ENCODE measurements around the gene ATOSB. TPM values are rescaled to one million over a fixed set of nuclear protein-coding genes. Genes with fewer than 3 reads are reported as not detected.
A peak's percentile ranks its signal among the peaks of the same experiment; 100 is the strongest.

ATOSB gene
- total RNA-seq, 3 donors from 2014 or later: 32.3 to 35.0 (median 32.9) TPM

DNA sequence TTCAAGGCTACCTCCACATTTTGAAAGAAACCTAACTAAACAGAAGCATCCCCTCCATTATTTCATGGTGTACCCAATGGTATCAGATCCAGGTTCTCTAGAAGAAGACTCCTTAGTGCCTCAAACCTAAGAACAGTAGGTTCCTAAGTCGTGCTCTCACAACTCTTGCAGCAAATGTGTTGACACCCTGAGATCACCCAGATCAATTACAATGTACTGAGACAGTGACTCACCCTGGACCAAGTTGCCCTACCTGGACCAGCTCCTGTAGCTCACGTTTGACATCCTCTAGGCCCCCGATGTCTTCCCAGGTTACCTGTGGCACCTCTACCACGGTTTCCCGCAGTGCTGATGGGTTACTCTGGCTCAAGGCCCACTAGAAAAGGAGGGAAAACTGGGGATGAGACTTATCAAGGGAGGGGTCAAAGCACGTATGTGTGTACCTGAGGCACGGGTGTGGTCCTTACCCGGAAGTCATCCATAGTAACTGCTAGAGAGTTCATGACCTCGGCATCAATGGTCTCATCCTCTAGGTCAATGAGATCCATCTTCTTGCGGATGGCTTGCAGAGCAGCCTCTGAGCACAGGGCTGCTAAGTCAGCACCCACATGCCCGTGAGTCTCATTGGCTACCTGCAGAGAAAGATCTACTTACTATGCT lies 55.0 kb downstream of the ATOSB start:
- TF ChIP-seq, protein P1, sequence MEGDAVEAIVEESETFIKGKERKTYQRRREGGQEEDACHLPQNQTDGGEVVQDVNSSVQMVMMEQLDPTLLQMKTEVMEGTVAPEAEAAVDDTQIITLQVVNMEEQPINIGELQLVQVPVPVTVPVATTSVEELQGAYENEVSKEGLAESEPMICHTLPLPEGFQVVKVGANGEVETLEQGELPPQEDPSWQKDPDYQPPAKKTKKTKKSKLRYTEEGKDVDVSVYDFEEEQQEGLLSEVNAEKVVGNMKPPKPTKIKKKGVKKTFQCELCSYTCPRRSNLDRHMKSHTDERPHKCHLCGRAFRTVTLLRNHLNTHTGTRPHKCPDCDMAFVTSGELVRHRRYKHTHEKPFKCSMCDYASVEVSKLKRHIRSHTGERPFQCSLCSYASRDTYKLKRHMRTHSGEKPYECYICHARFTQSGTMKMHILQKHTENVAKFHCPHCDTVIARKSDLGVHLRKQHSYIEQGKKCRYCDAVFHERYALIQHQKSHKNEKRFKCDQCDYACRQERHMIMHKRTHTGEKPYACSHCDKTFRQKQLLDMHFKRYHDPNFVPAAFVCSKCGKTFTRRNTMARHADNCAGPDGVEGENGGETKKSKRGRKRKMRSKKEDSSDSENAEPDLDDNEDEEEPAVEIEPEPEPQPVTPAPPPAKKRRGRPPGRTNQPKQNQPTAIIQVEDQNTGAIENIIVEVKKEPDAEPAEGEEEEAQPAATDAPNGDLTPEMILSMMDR (IDR thresholded peaks at IDR 0.05): no peak
- no peak overlapping the region for H3K4me3 ChIP-seq
- H3K4me1 ChIP-seq (ENCODE audit: low read depth): no peaks in the 10 kb centered on the region
- no peaks in the 10 kb centered on the region for H3K9me3 ChIP-seq
- ATAC-seq (peak; percentile 41), DNase-seq (no peak)
- intact Hi-C loops (cut with DNase I, micrococcal nuclease): no loop called here
- peaks cover 73% of the 10 kb centered on the region for H3K36me3 ChIP-seq (ENCODE audit: low read depth)

DNA sequence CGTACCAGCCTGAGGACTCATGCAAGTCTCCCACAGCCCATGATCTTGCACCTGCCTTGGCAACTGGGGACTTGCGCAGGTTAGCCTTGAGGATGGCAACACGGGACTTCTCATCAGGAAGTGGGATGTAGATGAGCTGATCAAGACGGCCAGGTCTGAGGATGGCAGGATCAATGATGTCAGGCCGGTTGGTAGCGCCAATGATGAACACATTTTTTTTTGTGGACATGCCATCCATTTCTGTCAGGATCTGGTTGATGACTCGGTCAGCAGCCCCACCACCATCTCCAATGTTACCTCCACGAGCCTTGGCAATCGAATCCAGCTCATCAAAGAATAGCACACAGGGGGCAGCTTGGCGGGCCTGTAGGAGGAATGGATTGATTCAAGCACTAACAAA lies 56.2 kb downstream of the ATOSB start:
- Histone ChIP-seq H3K4me3 (no peak overlapping the region), H3K9me3 (no peaks in the 10 kb centered on the region), H3K36me3 (ENCODE audit: low read depth) (peaks cover 71% of the 10 kb centered on the region), H3K4me1 (ENCODE audit: low read depth) (no peaks in the 10 kb centered on the region)
- TF ChIP-seq, protein P1 (IDR thresholded peaks at IDR 0.05): no peak
- ATAC-seq (no peak), DNase-seq (no peak)
- intact Hi-C loops (cut with DNase I, micrococcal nuclease): no loop called here

DNA sequence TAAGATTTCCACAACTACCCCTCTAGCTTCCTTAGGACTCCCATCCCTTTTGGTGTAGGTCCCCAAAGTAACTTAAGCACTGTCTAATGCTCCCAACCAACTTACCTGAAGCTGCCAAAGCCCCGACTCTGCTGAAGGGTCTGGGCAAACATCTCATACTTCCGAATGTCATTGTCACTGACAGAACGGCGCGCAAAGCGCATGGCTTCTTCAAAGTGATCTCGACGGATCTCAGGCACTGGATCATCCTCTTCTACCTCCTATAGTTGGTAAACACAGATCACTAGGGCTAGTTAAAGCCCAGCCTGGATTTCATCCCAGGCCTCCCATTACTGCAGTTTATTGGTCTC lies 58.4 kb downstream of the ATOSB start:
- DNase-seq (no peak), ATAC-seq (no peak)
- intact Hi-C loops (cut with DNase I, micrococcal nuclease): no loop called here
- no peaks in the 10 kb centered on the region for H3K4me1 ChIP-seq (ENCODE audit: low read depth)
- H3K4me3 ChIP-seq: no peak overlapping the region
- H3K9me3 ChIP-seq: no peaks in the 10 kb centered on the region
- H3K36me3 ChIP-seq (ENCODE audit: low read depth): peaks cover 50% of the 10 kb centered on the region
- TF ChIP-seq, protein P1 (IDR thresholded peaks at IDR 0.05): no peak

DNA sequence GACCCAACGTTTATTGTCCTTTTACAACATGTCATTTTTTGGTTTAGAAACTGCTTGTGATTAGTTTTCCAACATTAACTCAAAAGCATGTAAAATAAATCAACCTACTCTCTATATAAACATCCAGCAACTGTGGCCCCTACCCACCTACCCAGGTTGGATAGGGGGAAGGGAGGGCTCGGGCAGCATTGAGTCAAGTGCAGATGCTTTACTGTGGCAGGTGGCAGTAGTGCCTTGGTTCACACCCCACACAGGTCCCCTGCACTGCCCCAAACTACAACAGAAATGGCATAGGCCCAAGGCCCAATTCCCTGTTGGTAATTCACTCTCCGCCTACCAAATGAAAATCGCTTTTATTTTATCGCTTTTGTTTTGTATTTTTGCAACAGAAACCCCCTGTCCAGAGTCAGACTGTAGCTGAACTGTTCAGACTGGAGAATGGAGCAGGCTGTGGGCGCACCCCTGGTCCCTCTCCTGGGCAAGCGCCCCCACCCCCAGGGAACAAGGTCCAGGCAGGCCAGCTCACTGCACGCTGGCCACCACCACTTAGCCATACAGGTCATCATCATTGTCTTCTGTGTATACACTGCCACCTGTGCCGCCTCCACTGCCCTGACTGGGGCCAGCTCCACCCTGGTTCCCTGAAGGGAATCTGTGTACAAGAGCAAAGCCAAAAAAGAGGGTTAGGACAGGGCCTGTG lies 58.9 kb downstream of the ATOSB start:
- intact Hi-C loops (cut with DNase I, micrococcal nuclease): no loop called here
- ATAC-seq (no peak), DNase-seq (no peak)
- Histone ChIP-seq H3K36me3 (ENCODE audit: low read depth) (peaks cover 45% of the 10 kb centered on the region), H3K9me3 (no peaks in the 10 kb centered on the region), H3K4me3 (no peak overlapping the region), H3K4me1 (ENCODE audit: low read depth) (no peaks in the 10 kb centered on the region)
- TF ChIP-seq, protein P1 (IDR thresholded peaks at IDR 0.05): no peak

DNA sequence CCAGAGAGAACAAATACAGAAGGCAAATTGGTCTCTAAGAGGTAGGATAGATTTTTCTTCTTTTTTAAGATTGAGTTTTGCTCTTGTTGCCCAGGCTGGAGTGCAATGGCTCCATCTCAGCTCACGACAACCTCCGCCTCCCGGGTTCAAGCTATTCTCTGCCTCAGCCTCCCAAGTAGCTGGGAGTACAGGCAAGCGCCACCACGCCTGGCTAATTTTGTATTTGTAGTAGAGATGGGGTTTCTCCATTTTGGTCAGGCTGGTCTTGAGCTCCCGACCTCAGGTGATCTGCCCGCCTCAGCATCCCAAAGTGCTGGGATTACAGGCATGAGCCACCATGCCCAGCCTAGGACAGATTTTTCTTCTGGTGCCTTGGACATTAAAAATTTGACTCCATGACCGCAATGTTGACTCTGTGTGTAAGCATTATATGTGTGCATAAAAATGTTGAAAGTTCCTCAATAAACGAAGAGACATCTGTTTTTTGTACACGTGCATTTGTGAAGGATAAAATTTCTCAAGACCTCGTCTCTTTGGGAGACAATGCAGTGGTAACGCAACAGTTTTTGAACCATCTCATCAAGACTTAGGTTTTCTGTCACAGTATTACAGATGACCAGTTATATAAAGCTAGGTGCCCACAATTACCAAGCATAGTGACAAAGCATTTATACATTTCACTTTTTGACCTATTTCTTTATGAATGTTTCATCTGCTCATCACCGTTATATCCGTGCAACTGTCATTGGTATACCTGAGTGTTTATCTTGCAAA lies 60.6 kb downstream of the ATOSB start:
- H3K36me3 ChIP-seq (ENCODE audit: low read depth): peaks cover 28% of the 10 kb centered on the region
- H3K4me1 ChIP-seq (ENCODE audit: low read depth): no peaks in the 10 kb centered on the region
- H3K9me3 ChIP-seq: no peaks in the 10 kb centered on the region
- no peak overlapping the region for H3K4me3 ChIP-seq
- TF ChIP-seq, protein P1 (IDR thresholded peaks at IDR 0.05): no peak
- intact Hi-C loops (cut with DNase I, micrococcal nuclease): no loop called here
- DNase-seq: no peak
- no peak for ATAC-seq

Data from mucosa of descending colon (tissue), 3 donors.